C4-2B (cell line): ENCODE measurements around the gene CALY.

Experiments
- CTCF ChIP-seq: fragments of 450-650 bp; conservative IDR thresholded peaks from 2 replicates; pipeline ENCODE4 v1.5.1; 2017; ENCODE audit warnings: mild to moderate bottlenecking
- ZFX ChIP-seq: fragments of 450-650 bp; IDR thresholded peaks from 2 replicates; pipeline ENCODE4 v1.6.1; 2017

GRCh38 chr10:133338080-133339071, 1.7 kb upstream of the CALY start:
- no peak for TF ChIP-seq CTCF
- TF ChIP-seq ZFX = no peak
